Left lung (tissue), 10 donors: Measurements from ENCODE around the gene FLT3LG. TPM values are rescaled to one million over a fixed set of nuclear protein-coding genes. Genes with fewer than 3 reads are reported as not detected.
A peak's percentile ranks its signal among the peaks of the same experiment; 100 is the strongest.

Experiments
- ATAC-seq: fragments of 200-7000 bp; cut with Tn5 transposase; one replicate; pipeline ENCODE4 v1.9.1; 2020; ENCODE audit warnings: moderate library complexity
- DNase-seq, 4 donors: peaks; one replicate each; pipeline ENCODE4 v3.0.0-alpha.2; 2013 to 2020
- H3K27ac ChIP-seq, 2 donors: fragments of 200-600 bp; sonication (generic) in 1 of 2; one replicate each; pipeline versions ENCODE4 v1.5.0 to v1.8.0; 2020 to 2021
- H3K27me3 ChIP-seq, 2 donors: fragments of 200-600 bp; sonication (generic) in 1 of 2; one replicate each; pipeline versions ENCODE4 v1.5.0 to v1.8.0; 2020 to 2021
- H3K36me3 ChIP-seq, 2 donors: fragments of 200-600 bp; sonication (generic) in 1 of 2; one replicate each; pipeline versions ENCODE4 v1.5.0 to v1.8.0; 2020 to 2021
- H3K4me1 ChIP-seq, 2 donors: fragments of 200-600 bp; one replicate each; pipeline ENCODE4 v1.8.0; 2021
- H3K4me3 ChIP-seq, 2 donors: fragments of 200-600 bp; sonication (generic) in 1 of 2; one replicate each; pipeline versions ENCODE4 v1.5.0 to v1.8.0; 2020 to 2021; ENCODE audit warnings: mild to moderate bottlenecking in 1 of 2
- H3K9me3 ChIP-seq, 2 donors: fragments of 200-600 bp; sonication (generic) in 1 of 2; one replicate each; pipeline versions ENCODE4 v1.5.0 to v1.8.0; 2020 to 2021
- intact Hi-C, 2 donors: fragments of 100-400 bp; cut with DNase I; formaldehyde crosslinking; loops; one replicate each; pipeline versions ENCODE4 v1.11.2 to v1.14.2; 2022
- polyA plus RNA-seq, 6 donors: library from polyadenylated mRNA; unstranded; fragments of 120-200 nt; gene quantifications; one replicate each; pipeline ENCODE4 v1.2.1, GENCODE V29; 2013; ENCODE audit not compliant: insufficient read length in 6 of 6
- total RNA-seq, 2 donors: library from RNA; stranded (reverse); fragmentation: NEBNext Ultra II Directional; extraction: Animal tissue kit (Norgen Biotek cat#: 25700); gene quantifications; one replicate each; pipeline ENCODE4 v1.2.1, GENCODE V29; 2021
- TF ChIP-seq, protein P1 (sequence below), 2 donors: fragments of 200-600 bp; sonication (generic) in 1 of 2; IDR thresholded peaks; one replicate each; pipeline versions ENCODE4 v1.5.0 to v1.8.0; 2021; ENCODE audit warnings: antibody characterized with exemption in 2 of 2
- donor health status: DM: no; HTN: yes; CAD: no.
- donor health status: DM: no; HTN: no; CAD: no.

FLT3LG gene
- total and polyA plus RNA-seq, 8 donors = 6.7 to 10.1 (median 7.4) TPM

- Histone ChIP-seq H3K9me3 (no peaks in the 10 kb centered on the region), H3K27ac (no peak overlapping the region), H3K4me1 (peaks cover 20 to 36% of the 10 kb centered on the region in 2 donors), H3K27me3 (no peaks in the 10 kb centered on the region), H3K36me3 (peaks cover 0 to 52% of the 10 kb centered on the region in 2 donors), H3K4me3 (no peak overlapping the region)
- intact Hi-C loops = no loop called here
- DNase-seq (no peak), ATAC-seq (no peak)
- TF ChIP-seq, protein P1, sequence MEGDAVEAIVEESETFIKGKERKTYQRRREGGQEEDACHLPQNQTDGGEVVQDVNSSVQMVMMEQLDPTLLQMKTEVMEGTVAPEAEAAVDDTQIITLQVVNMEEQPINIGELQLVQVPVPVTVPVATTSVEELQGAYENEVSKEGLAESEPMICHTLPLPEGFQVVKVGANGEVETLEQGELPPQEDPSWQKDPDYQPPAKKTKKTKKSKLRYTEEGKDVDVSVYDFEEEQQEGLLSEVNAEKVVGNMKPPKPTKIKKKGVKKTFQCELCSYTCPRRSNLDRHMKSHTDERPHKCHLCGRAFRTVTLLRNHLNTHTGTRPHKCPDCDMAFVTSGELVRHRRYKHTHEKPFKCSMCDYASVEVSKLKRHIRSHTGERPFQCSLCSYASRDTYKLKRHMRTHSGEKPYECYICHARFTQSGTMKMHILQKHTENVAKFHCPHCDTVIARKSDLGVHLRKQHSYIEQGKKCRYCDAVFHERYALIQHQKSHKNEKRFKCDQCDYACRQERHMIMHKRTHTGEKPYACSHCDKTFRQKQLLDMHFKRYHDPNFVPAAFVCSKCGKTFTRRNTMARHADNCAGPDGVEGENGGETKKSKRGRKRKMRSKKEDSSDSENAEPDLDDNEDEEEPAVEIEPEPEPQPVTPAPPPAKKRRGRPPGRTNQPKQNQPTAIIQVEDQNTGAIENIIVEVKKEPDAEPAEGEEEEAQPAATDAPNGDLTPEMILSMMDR (IDR thresholded peaks at IDR 0.05) = no peak
Observed at GRCh38 chr19:49491804-49492572, 18.0 kb downstream of the FLT3LG start.

GRCh38 chr19:49492573-49493405, 18.8 kb downstream of the FLT3LG start:
- Histone ChIP-seq H3K4me1 (peaks cover 28 to 44% of the 10 kb centered on the region in 2 donors), H3K9me3 (no peaks in the 10 kb centered on the region), H3K4me3 (no peak overlapping the region), H3K27me3 (no peaks in the 10 kb centered on the region), H3K36me3 (peaks cover 3 to 60% of the 10 kb centered on the region in 2 donors), H3K27ac (no peak overlapping the region)
- ATAC-seq = no peak
- intact Hi-C loops = no loop called here
- DNase-seq = no peak
- TF ChIP-seq, protein P1 (IDR thresholded peaks at IDR 0.05) = no peak

- Histone ChIP-seq H3K27me3 (no peaks in the 10 kb centered on the region), H3K36me3 (peaks cover 12 to 51% of the 10 kb centered on the region in 2 donors), H3K27ac (peak overlapping the region; percentile 92), H3K4me1 (peaks cover 25 to 47% of the 10 kb centered on the region in 2 donors), H3K9me3 (no peaks in the 10 kb centered on the region), H3K4me3 (peak overlapping the region; percentile 60 to 78)
- TF ChIP-seq, protein P1 (IDR thresholded peaks at IDR 0.05) = no peak
- ATAC-seq (no peak), DNase-seq (no peak)
- intact Hi-C loops = no loop called here
Observed at GRCh38 chr19:49496574-49497008, 22.6 kb downstream of the FLT3LG start.

- Histone ChIP-seq H3K27me3 (no peaks in the 10 kb centered on the region), H3K27ac (peak overlapping the region; percentile 92), H3K9me3 (no peaks in the 10 kb centered on the region), H3K36me3 (peaks cover 12 to 44% of the 10 kb centered on the region in 2 donors), H3K4me1 (peaks cover 25 to 47% of the 10 kb centered on the region in 2 donors), H3K4me3 (peak overlapping the region; percentile 60 to 78)
- intact Hi-C loops = no loop called here
- ATAC-seq (peak; percentile 44), DNase-seq (peak in 2 of 4 donors; percentile 81 to 90)
- TF ChIP-seq, protein P1 (IDR thresholded peaks at IDR 0.05) = no peak
Observed at GRCh38 chr19:49497047-49497788, 23.2 kb downstream of the FLT3LG start.
